HG03469 (cell line): ENCODE data around the gene PLEKHA8.
A peak's percentile ranks its signal among the peaks of the same experiment; 100 is the strongest.
"Not testable (repeated sequence)": the region's sequence is repeated elsewhere in the genome, so short reads cannot be mapped to it uniquely, and the experiment has no call there.

Experiments
- ATAC-seq: cut with Tn5 transposase; IDR thresholded peaks from one replicate; pipeline ENCODE4 v1.9.1; 2021; ENCODE audit warnings: mild to moderate bottlenecking, moderate library complexity, moderate number of reproducible peaks; ENCODE audit not compliant: unreplicated experiment

Gene PLEKHA8

GRCh38 chr7:30098599-30098998 is 70.4 kb downstream of the PLEKHA8 start:
- not testable (repeated sequence) for ATAC-seq

- no peak for ATAC-seq
These were observed 74.1 kb downstream of the PLEKHA8 start for GRCh38 chr7:30102281-30102680.

GRCh38 chr7:30104157-30104556 is 75.9 kb downstream of the PLEKHA8 start:
- no peak for ATAC-seq

- no peak for ATAC-seq
These were observed 84.0 kb downstream of the PLEKHA8 start for GRCh38 chr7:30112103-30112713.

- ATAC-seq: no peak
These were observed 84.9 kb downstream of the PLEKHA8 start for GRCh38 chr7:30113144-30113543.

- ATAC-seq: no peak
These were observed 86.5 kb downstream of the PLEKHA8 start for GRCh38 chr7:30114536-30115238.

GRCh38 chr7:30115709-30116297 is 87.6 kb downstream of the PLEKHA8 start:
- no peak for ATAC-seq

- no peak for ATAC-seq
These were observed 88.6 kb downstream of the PLEKHA8 start for GRCh38 chr7:30116771-30117170.

GRCh38 chr7:30117896-30118295 is 89.7 kb downstream of the PLEKHA8 start:
- ATAC-seq: no peak

- ATAC-seq: no peak
These were observed 91.8 kb downstream of the PLEKHA8 start for GRCh38 chr7:30119890-30120577.

GRCh38 chr7:30133736-30134610 is 105.8 kb downstream of the PLEKHA8 start:
- ATAC-seq: no peak

GRCh38 chr7:30134611-30135300 is 106.5 kb downstream of the PLEKHA8 start, which contains the start of gene MTURN:
Gene MTURN, plus strand, starts transcription at chr7:30134986. Its CDS starts 151 bp downstream, at chr7:30135137.
- peak; percentile 79 for ATAC-seq

GRCh38 chr7:30135301-30136116 is 107.3 kb downstream of the PLEKHA8 start:
- ATAC-seq: no peak

- no peak for ATAC-seq
These were observed 108.0 kb downstream of the PLEKHA8 start for GRCh38 chr7:30136117-30136731.

GRCh38 chr7:30136743-30137485 is 108.7 kb downstream of the PLEKHA8 start:
- ATAC-seq: no peak

GRCh38 chr7:30139836-30140384 is 111.7 kb downstream of the PLEKHA8 start:
- ATAC-seq: no peak

- no peak for ATAC-seq
These were observed 112.2 kb downstream of the PLEKHA8 start for GRCh38 chr7:30140456-30140855.

- ATAC-seq: no peak
These were observed 114.5 kb downstream of the PLEKHA8 start for GRCh38 chr7:30142710-30143109.
